KOPT-K1 (cell line): Measurements from ENCODE around the gene RPE65.
"Not testable (repeated sequence)": the region's sequence is repeated elsewhere in the genome, so short reads cannot be mapped to it uniquely, and the experiment has no call there.

Experiments used
- H3K27ac ChIP-seq: fragments of 200-600 bp; sonication (generic); 2 replicates; pipeline ENCODE4 v1.5.1; 2016; ENCODE audit warnings: antibody characterized with exemption, mild to moderate bottlenecking, low read depth, low read length; ENCODE audit not compliant: poor library complexity, severe bottlenecking
- H3K36me3 ChIP-seq: fragments of 200-600 bp; sonication (generic); 2 replicates; pipeline ENCODE4 v1.5.1; 2017; ENCODE audit warnings: antibody characterized with exemption, mild to moderate bottlenecking, low read length, moderate library complexity; ENCODE audit not compliant: insufficient read depth
- H3K9me3 ChIP-seq: fragments of 200-600 bp; sonication (generic); 2 replicates; pipeline ENCODE4 v1.5.1; 2017; ENCODE audit warnings: antibody characterized with exemption, low read length, mild to moderate bottlenecking; ENCODE audit not compliant: insufficient read depth, poor library complexity, severe bottlenecking

RPE65 gene

GRCh38 chr1:68429233-68429808 is 20.4 kb downstream of the RPE65 start:
- Histone ChIP-seq H3K9me3 (no peaks in the 10 kb centered on the region), H3K27ac (no peak overlapping the region), H3K36me3 (no peaks in the 10 kb centered on the region)

- Histone ChIP-seq H3K9me3 (no peaks in the 10 kb centered on the region), H3K36me3 (no peaks in the 10 kb centered on the region), H3K27ac (no peak overlapping the region)
Observed at GRCh38 chr1:68426594-68426993, 23.2 kb downstream of the RPE65 start.

GRCh38 chr1:68421350-68421749 is 28.4 kb downstream of the RPE65 start:
- H3K27ac ChIP-seq: no peak overlapping the region
- H3K9me3 ChIP-seq: no peaks in the 10 kb centered on the region
- H3K36me3 ChIP-seq: no peaks in the 10 kb centered on the region

- Histone ChIP-seq H3K27ac (no peak overlapping the region), H3K9me3 (no peaks in the 10 kb centered on the region), H3K36me3 (no peaks in the 10 kb centered on the region)
Observed at GRCh38 chr1:68409426-68409825, 40.3 kb downstream of the RPE65 start.

GRCh38 chr1:68401506-68401905 is 48.2 kb downstream of the RPE65 start:
- Histone ChIP-seq H3K9me3 (no peaks in the 10 kb centered on the region), H3K27ac (no peak overlapping the region), H3K36me3 (no peaks in the 10 kb centered on the region)

- not testable (repeated sequence) for H3K9me3 ChIP-seq
Observed at GRCh38 chr1:68395575-68395974, 54.2 kb downstream of the RPE65 start.

GRCh38 chr1:68392474-68392873 is 57.3 kb downstream of the RPE65 start:
- H3K27ac ChIP-seq, H3K9me3 ChIP-seq, H3K36me3 ChIP-seq: not testable (repeated sequence)

More at GRCh38 chr1:68395575-68395974, 54.2 kb downstream of the RPE65 start:
- not testable (repeated sequence) for H3K36me3 ChIP-seq, H3K27ac ChIP-seq

- not testable (repeated sequence) for H3K9me3 ChIP-seq, H3K36me3 ChIP-seq, H3K27ac ChIP-seq
Observed at GRCh38 chr1:68385798-68386524, 63.8 kb downstream of the RPE65 start.

GRCh38 chr1:68384872-68385411 is 64.8 kb downstream of the RPE65 start:
- Histone ChIP-seq H3K9me3 (no peaks in the 10 kb centered on the region), H3K27ac (no peak overlapping the region), H3K36me3 (no peaks in the 10 kb centered on the region)

GRCh38 chr1:68384321-68384813 is 65.4 kb downstream of the RPE65 start:
- H3K27ac ChIP-seq: no peak overlapping the region
- H3K36me3 ChIP-seq: no peaks in the 10 kb centered on the region
- no peaks in the 10 kb centered on the region for H3K9me3 ChIP-seq

GRCh38 chr1:68383092-68383491 is 66.7 kb downstream of the RPE65 start:
- no peaks in the 10 kb centered on the region for H3K36me3 ChIP-seq
- H3K27ac ChIP-seq: no peak overlapping the region
- H3K9me3 ChIP-seq: no peaks in the 10 kb centered on the region

GRCh38 chr1:68379085-68379478 is 70.7 kb downstream of the RPE65 start:
- no peaks in the 10 kb centered on the region for H3K9me3 ChIP-seq
- no peak overlapping the region for H3K27ac ChIP-seq
- H3K36me3 ChIP-seq: no peaks in the 10 kb centered on the region
